ENCODE measurements around the gene GGT7. TPM values are rescaled to one million over a fixed set of nuclear protein-coding genes. Genes with fewer than 3 reads are reported as not detected.

Gene GGT7
- total and polyA plus RNA-seq, 9 of the 15 experiments (the other 6 are each of a cell fraction or from before 2014, with no cell fraction given): 0.04 to 18.3 (median 5.9) TPM

DNA sequence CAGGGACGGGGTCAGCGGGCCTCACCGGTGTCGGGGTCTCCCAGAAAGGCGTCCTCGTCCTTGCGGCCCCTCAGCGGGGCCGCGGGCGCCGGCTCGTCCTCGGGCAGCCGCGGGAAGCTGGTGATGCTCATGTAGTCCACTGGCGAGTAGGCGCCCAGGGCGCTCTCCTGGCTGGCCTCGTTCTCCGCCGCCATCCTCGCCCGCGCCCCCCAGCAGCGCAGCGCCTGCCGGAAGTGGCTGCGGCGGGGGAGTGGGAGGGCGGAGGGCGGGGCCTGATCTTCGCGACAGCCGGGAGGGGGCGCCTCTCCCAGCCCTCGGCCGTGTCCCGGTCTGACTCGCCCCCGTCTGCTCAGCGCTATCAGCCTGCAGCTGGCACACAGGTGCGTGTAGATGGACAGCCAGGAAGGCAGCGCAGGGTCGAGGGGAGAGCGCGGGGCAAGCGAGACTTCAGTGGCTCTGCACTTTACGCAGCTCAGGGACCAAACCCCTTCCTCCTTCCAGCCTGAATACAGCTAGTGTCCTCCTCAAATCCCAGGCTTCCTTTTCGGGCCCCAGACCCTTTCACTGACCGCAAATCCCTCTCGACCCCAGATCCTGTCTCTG is at the start of gene GGT7 (continued):
- TF ChIP-seq, protein P1, sequence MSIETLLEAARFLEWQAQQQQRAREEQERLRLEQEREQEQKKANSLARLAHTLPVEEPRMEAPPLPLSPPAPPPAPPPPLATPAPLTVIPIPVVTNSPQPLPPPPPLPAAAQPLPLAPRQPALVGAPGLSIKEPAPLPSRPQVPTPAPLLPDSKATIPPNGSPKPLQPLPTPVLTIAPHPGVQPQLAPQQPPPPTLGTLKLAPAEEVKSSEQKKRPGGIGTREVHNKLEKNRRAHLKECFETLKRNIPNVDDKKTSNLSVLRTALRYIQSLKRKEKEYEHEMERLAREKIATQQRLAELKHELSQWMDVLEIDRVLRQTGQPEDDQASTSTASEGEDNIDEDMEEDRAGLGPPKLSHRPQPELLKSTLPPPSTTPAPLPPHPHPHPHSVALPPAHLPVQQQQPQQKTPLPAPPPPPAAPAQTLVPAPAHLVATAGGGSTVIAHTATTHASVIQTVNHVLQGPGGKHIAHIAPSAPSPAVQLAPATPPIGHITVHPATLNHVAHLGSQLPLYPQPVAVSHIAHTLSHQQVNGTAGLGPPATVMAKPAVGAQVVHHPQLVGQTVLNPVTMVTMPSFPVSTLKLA (conservative IDR thresholded peaks at IDR 0.05): peak in 1 of 2 experiments; percentile 55; a peak in 3 of 4 replicates
- TF ChIP-seq HDAC8 (tag; IDR thresholded peaks at IDR 0.05) (no peak), U2AF2 (optimal IDR thresholded peaks at IDR 0.05; ENCODE audit: low read depth, low read length) (no peak), RBFOX2 (IDR thresholded peaks at IDR 0.05; ENCODE audit: low read depth, low read length) (peak; percentile 78), ELF4 (CRISPR knock-in tag; IDR thresholded peaks at IDR 0.05) (no peak), SP2 (IDR thresholded peaks at IDR 0.05; ENCODE audit: extremely low read depth, low read depth, low read length, poor library complexity, severe bottlenecking) (no peak), HLTF (IDR thresholded peaks at IDR 0.05) (no peak), KLF13 (tag; IDR thresholded peaks at IDR 0.05; ENCODE audit: borderline replicate concordance, low read depth) (peak; percentile 27; the same call in 1 of the 2 replicates), NCOA1 (IDR thresholded peaks at IDR 0.05; ENCODE audit: low read depth) (no peak; the same call in 1 of the 2 replicates), NFE2L1 (tag; IDR thresholded peaks at IDR 0.05; ENCODE audit: borderline replicate concordance, low read depth) (no peak)
- TF ChIP-seq, protein P2, sequence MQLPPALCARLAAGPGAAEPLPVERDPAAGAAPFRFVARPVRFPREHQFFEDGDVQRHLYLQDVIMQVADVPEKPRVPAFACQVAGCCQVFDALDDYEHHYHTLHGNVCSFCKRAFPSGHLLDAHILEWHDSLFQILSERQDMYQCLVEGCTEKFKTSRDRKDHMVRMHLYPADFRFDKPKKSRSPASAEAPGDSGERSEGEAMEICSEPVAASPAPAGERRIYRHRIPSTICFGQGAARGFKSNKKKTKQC (CRISPR knock-in tag; IDR thresholded peaks at IDR 0.05): no peak
- TF ChIP-seq, protein P3, sequence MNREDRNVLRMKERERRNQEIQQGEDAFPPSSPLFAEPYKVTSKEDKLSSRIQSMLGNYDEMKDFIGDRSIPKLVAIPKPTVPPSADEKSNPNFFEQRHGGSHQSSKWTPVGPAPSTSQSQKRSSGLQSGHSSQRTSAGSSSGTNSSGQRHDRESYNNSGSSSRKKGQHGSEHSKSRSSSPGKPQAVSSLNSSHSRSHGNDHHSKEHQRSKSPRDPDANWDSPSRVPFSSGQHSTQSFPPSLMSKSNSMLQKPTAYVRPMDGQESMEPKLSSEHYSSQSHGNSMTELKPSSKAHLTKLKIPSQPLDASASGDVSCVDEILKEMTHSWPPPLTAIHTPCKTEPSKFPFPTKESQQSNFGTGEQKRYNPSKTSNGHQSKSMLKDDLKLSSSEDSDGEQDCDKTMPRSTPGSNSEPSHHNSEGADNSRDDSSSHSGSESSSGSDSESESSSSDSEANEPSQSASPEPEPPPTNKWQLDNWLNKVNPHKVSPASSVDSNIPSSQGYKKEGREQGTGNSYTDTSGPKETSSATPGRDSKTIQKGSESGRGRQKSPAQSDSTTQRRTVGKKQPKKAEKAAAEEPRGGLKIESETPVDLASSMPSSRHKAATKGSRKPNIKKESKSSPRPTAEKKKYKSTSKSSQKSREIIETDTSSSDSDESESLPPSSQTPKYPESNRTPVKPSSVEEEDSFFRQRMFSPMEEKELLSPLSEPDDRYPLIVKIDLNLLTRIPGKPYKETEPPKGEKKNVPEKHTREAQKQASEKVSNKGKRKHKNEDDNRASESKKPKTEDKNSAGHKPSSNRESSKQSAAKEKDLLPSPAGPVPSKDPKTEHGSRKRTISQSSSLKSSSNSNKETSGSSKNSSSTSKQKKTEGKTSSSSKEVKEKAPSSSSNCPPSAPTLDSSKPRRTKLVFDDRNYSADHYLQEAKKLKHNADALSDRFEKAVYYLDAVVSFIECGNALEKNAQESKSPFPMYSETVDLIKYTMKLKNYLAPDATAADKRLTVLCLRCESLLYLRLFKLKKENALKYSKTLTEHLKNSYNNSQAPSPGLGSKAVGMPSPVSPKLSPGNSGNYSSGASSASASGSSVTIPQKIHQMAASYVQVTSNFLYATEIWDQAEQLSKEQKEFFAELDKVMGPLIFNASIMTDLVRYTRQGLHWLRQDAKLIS (CRISPR knock-in tag; IDR thresholded peaks at IDR 0.05): no peak
- TF ChIP-seq, protein P4, sequence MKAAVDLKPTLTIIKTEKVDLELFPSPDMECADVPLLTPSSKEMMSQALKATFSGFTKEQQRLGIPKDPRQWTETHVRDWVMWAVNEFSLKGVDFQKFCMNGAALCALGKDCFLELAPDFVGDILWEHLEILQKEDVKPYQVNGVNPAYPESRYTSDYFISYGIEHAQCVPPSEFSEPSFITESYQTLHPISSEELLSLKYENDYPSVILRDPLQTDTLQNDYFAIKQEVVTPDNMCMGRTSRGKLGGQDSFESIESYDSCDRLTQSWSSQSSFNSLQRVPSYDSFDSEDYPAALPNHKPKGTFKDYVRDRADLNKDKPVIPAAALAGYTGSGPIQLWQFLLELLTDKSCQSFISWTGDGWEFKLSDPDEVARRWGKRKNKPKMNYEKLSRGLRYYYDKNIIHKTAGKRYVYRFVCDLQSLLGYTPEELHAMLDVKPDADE (conservative IDR thresholded peaks at IDR 0.05; ENCODE audit: control insufficient read depth, low read depth, low read length): peak; percentile 76
- TF ChIP-seq, protein P5, sequence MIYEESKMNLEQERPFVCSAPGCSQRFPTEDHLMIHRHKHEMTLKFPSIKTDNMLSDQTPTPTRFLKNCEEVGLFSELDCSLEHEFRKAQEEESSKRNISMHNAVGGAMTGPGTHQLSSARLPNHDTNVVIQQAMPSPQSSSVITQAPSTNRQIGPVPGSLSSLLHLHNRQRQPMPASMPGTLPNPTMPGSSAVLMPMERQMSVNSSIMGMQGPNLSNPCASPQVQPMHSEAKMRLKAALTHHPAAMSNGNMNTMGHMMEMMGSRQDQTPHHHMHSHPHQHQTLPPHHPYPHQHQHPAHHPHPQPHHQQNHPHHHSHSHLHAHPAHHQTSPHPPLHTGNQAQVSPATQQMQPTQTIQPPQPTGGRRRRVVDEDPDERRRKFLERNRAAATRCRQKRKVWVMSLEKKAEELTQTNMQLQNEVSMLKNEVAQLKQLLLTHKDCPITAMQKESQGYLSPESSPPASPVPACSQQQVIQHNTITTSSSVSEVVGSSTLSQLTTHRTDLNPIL (CRISPR knock-in tag; IDR thresholded peaks at IDR 0.05): no peak
- TF ChIP-seq, protein P6, sequence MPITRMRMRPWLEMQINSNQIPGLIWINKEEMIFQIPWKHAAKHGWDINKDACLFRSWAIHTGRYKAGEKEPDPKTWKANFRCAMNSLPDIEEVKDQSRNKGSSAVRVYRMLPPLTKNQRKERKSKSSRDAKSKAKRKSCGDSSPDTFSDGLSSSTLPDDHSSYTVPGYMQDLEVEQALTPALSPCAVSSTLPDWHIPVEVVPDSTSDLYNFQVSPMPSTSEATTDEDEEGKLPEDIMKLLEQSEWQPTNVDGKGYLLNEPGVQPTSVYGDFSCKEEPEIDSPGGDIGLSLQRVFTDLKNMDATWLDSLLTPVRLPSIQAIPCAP (CRISPR knock-in tag; IDR thresholded peaks at IDR 0.05; ENCODE audit: borderline replicate concordance): no peak
- TF ChIP-seq, protein P7, sequence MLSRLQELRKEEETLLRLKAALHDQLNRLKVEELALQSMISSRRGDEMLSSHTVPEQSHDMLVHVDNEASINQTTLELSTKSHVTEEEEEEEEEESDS (CRISPR knock-in tag; IDR thresholded peaks at IDR 0.05): no peak
